Measurements from ENCODE around the gene CHST7. TPM values are rescaled to one million over a fixed set of nuclear protein-coding genes. Genes with fewer than 3 reads are reported as not detected.

CHST7 gene
- total and polyA plus RNA-seq, 2 of the 4 experiments (the other 2 are of a cell fraction) = 2.9 to 4.8 TPM

GRCh38 chrX:46584736-46585135 lies 11.2 kb downstream of the CHST7 start:
- CTCF ChIA-PET = no interaction called here

More at GRCh38 chrX:46584736-46585135, 11.2 kb downstream of the CHST7 start:
- H4K5ac ChIP-seq (ENCODE audit: low read depth, low read length) = peak overlapping the region; percentile 42; the same call in 1 of the 2 replicates
- H3K4me2 ChIP-seq (ENCODE audit: low read depth, low read length) = no peak overlapping the region
- H2BK5ac ChIP-seq (ENCODE audit: low read depth, low read length, poor library complexity, severe bottlenecking) = peak overlapping the region; percentile 5
- ATAC-seq (ENCODE audit: low read depth) (no peak), DNase-seq (no peak)
- H3K36me3 ChIP-seq (ENCODE audit: control insufficient read depth, insufficient read depth, low read length) = no peaks in the 10 kb centered on the region
- peak overlapping the region; percentile 50; the same call in 1 of the 2 replicates for H4K91ac ChIP-seq (ENCODE audit: insufficient read depth, low read depth, low read length)
- intact Hi-C loops (cut with micrococcal nuclease) (loop anchor here (5.0 kb wide), 1 partner anchor 43 kb away; no protein-coding TSS in a partner anchor), in situ Hi-C loops (cut with MboI; ENCODE audit: low sequenced_read_pairs) (no loop called here), dilution Hi-C loops (cut with HindIII; ENCODE audit: low sequenced_read_pairs, unreplicated experiment) (no loop called here)
- H2BK15ac ChIP-seq (ENCODE audit: low read depth, low read length) = peak overlapping the region; percentile 65; the same call in 1 of the 3 replicates
- no peak overlapping the region for H3K4me3 ChIP-seq (ENCODE audit: insufficient read depth, low read depth, low read length)
- H3K4ac ChIP-seq (ENCODE audit: low read depth, low read length) = peak overlapping the region; percentile 73
- POLR2A ChIA-PET (ENCODE audit: unreplicated experiment) = no interaction called here
- TF ChIP-seq RAD21 (IDR thresholded peaks at IDR 0.05; ENCODE audit: low read length) (no peak), BHLHE40 (IDR thresholded peaks at IDR 0.05; ENCODE audit: low read depth, low read length) (no peak), SMC3 (IDR thresholded peaks at IDR 0.05; ENCODE audit: low read depth, low read length) (no peak), RCOR1 (IDR thresholded peaks at IDR 0.05; ENCODE audit: insufficient replicate concordance, low read length) (no peak), CEBPB (IDR thresholded peaks at IDR 0.05; ENCODE audit: low read depth, low read length) (no peak), MAZ (IDR thresholded peaks at IDR 0.05; ENCODE audit: borderline replicate concordance, low read depth, low read length) (no peak), CHD1 (IDR thresholded peaks at IDR 0.05; ENCODE audit: low read depth, low read length) (no peak), RFX5 (IDR thresholded peaks at IDR 0.05; ENCODE audit: low read depth, low read length) (no peak), POLR2A (IDR thresholded peaks at IDR 0.05; ENCODE audit: low read depth, low read length) (no peak), MXI1 (IDR thresholded peaks at IDR 0.05; ENCODE audit: borderline replicate concordance, low read depth, low read length) (no peak), NFE2L2 (IDR thresholded peaks at IDR 0.05; ENCODE audit: low read depth, low read length) (no peak), FOS (IDR thresholded peaks at IDR 0.05; ENCODE audit: low read depth, low read length) (no peak)
- TF ChIP-seq, protein P1, sequence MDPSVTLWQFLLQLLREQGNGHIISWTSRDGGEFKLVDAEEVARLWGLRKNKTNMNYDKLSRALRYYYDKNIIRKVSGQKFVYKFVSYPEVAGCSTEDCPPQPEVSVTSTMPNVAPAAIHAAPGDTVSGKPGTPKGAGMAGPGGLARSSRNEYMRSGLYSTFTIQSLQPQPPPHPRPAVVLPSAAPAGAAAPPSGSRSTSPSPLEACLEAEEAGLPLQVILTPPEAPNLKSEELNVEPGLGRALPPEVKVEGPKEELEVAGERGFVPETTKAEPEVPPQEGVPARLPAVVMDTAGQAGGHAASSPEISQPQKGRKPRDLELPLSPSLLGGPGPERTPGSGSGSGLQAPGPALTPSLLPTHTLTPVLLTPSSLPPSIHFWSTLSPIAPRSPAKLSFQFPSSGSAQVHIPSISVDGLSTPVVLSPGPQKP (IDR thresholded peaks at IDR 0.05; ENCODE audit: borderline replicate concordance, low read depth, low read length) = no peak
- TF ChIP-seq, protein P2, sequence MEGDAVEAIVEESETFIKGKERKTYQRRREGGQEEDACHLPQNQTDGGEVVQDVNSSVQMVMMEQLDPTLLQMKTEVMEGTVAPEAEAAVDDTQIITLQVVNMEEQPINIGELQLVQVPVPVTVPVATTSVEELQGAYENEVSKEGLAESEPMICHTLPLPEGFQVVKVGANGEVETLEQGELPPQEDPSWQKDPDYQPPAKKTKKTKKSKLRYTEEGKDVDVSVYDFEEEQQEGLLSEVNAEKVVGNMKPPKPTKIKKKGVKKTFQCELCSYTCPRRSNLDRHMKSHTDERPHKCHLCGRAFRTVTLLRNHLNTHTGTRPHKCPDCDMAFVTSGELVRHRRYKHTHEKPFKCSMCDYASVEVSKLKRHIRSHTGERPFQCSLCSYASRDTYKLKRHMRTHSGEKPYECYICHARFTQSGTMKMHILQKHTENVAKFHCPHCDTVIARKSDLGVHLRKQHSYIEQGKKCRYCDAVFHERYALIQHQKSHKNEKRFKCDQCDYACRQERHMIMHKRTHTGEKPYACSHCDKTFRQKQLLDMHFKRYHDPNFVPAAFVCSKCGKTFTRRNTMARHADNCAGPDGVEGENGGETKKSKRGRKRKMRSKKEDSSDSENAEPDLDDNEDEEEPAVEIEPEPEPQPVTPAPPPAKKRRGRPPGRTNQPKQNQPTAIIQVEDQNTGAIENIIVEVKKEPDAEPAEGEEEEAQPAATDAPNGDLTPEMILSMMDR (conservative IDR thresholded peaks at IDR 0.05; ENCODE audit: low read depth, low read length) = no peak
- no peaks in the 10 kb centered on the region for H4K20me1 ChIP-seq (ENCODE audit: insufficient read depth, low read length)
- H3K9me3 ChIP-seq (ENCODE audit: control insufficient read depth, insufficient read depth, low read length) = no peaks in the 10 kb centered on the region
- no TSS peak for BruUV-seq (replicated peaks)
- H3K27ac ChIP-seq (ENCODE audit: insufficient read depth, low read length) = 0 out of 2 replicates have a peak overlapping the region, but pooled peaks have one; percentile 8
- no peak overlapping the region for H3K23ac ChIP-seq (ENCODE audit: low read depth, low read length)
- H3K9me1 ChIP-seq (ENCODE audit: insufficient read depth, low read length) = peaks cover 11% of the 10 kb centered on the region; the same call in 1 of the 2 replicates
- H3K18ac ChIP-seq (ENCODE audit: low read depth, low read length) = peak overlapping the region; percentile 47; the same call in 1 of the 2 replicates
- H2BK120ac ChIP-seq (ENCODE audit: low read depth, low read length) = peak overlapping the region; percentile 33
- H4K8ac ChIP-seq (ENCODE audit: low read depth in 2 of 2, low read length in 2 of 2) = peak overlapping the region in 1 of 2 experiments; percentile 1; a peak in 1 of 4 replicates
- H3K4me1 ChIP-seq (ENCODE audit: control insufficient read depth, insufficient read depth, low read length) = peaks cover 12% of the 10 kb centered on the region
- 55% methylated on average over 1 of the region's 2 CpGs; no CpG with 5 or more reads in 1 of the 2 experiments for WGBS, 2 experiments (ENCODE audit: extremely low coverage in 2 of 2, insufficient read length in 1 of 2)
- peaks cover 6 to 23% of the 10 kb centered on the region in 2 experiments for H3K79me1 ChIP-seq (ENCODE audit: low read depth in 1 of 2, low read length in 2 of 2)
- H2BK20ac ChIP-seq (ENCODE audit: low read depth, low read length) = peak overlapping the region; percentile 13; the same call in 1 of the 2 replicates
- no peak overlapping the region for H3K9ac ChIP-seq (ENCODE audit: low read depth, low read length)
- no peak overlapping the region for H2AK9ac ChIP-seq (replicated peaks; ENCODE audit: low read depth, low read length, poor library complexity)
- H3K14ac ChIP-seq (replicated peaks; ENCODE audit: low read depth, low read length) = 0 out of 2 replicates have a peak overlapping the region, but pooled peaks have one; percentile 17
- H2AK5ac ChIP-seq (ENCODE audit: low read depth, low read length) = peak overlapping the region; percentile 74; the same call in 1 of the 2 replicates
- H2AFZ ChIP-seq (replicated peaks; ENCODE audit: low read length, poor library complexity) = no peak overlapping the region
- no peak overlapping the region for H3K56ac ChIP-seq (ENCODE audit: extremely low read depth, insufficient read depth, low read length)
- H3K27me3 ChIP-seq (ENCODE audit: control insufficient read depth, insufficient read depth, low read length) = no peaks in the 10 kb centered on the region
